H1 (cell line): ENCODE measurements around the gene ANXA9. TPM values are rescaled to one million over a fixed set of nuclear protein-coding genes. Genes with fewer than 3 reads are reported as not detected.

Experiments used
- polyA plus RNA-seq, 7 experiments: library from polyadenylated mRNA; depleted of rRNA in 3 of 7; stranded (reverse) in 5 of 7; unstranded in 2 of 7; fragments of >200 nt in 5 of 7; fragments of 200-250 nt in 2 of 7; gene quantifications; 1 replicate in 5 of 7; 2 replicates in 1 of 7; 4 replicates in 1 of 7; pipeline versions ENCODE4 v1.2.1 to v1.2.3, GENCODE V29; 2011 to 2013; ENCODE audit warnings: missing spikeins in 2 of 7, mixed read lengths in 2 of 7
- total RNA-seq: library from RNA; stranded (reverse); fragmentation: NEBNext Ultra II Directional; extraction: Animal tissue kit (Norgen Biotek cat#: 25700); gene quantifications from 2 replicates; pipeline ENCODE4 v1.2.1, GENCODE V29; 2021
- TF ChIP-seq, protein P1 (sequence below): fragments of 300-600 bp; sonication (generic); IDR thresholded peaks from 2 replicates; pipeline ENCODE4 v1.7.1; 2012; ENCODE audit warnings: low read length, moderate library complexity, mild to moderate bottlenecking, inconsistent platforms; ENCODE audit not compliant: insufficient replicate concordance

Gene ANXA9
- total and polyA plus RNA-seq, 2 of the 8 experiments (the other 6 are each of a cell fraction or from before 2014, with no cell fraction given) = 1.8 to 3.5 TPM

DNA sequence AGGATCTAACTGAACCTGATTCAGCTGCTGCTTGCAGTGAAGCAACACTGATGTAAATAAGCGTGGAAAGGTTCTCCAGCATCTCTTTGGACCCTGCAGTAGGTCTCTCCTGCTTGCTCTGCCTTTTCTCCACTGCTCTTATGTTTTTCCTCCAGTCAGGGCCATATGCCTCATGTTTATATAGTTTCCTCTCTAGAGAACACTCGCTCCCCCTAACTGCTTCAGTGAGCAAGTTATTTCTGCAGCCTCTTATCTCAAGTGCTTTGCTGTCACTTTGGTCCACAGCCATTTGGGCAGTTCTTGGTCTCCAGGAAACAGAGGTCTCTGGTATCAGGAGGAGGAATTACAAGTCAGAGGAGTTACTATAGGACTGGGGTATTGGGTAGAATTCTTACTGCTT lies 31.4 kb downstream of the ANXA9 start (continued):
- TF ChIP-seq, protein P1, sequence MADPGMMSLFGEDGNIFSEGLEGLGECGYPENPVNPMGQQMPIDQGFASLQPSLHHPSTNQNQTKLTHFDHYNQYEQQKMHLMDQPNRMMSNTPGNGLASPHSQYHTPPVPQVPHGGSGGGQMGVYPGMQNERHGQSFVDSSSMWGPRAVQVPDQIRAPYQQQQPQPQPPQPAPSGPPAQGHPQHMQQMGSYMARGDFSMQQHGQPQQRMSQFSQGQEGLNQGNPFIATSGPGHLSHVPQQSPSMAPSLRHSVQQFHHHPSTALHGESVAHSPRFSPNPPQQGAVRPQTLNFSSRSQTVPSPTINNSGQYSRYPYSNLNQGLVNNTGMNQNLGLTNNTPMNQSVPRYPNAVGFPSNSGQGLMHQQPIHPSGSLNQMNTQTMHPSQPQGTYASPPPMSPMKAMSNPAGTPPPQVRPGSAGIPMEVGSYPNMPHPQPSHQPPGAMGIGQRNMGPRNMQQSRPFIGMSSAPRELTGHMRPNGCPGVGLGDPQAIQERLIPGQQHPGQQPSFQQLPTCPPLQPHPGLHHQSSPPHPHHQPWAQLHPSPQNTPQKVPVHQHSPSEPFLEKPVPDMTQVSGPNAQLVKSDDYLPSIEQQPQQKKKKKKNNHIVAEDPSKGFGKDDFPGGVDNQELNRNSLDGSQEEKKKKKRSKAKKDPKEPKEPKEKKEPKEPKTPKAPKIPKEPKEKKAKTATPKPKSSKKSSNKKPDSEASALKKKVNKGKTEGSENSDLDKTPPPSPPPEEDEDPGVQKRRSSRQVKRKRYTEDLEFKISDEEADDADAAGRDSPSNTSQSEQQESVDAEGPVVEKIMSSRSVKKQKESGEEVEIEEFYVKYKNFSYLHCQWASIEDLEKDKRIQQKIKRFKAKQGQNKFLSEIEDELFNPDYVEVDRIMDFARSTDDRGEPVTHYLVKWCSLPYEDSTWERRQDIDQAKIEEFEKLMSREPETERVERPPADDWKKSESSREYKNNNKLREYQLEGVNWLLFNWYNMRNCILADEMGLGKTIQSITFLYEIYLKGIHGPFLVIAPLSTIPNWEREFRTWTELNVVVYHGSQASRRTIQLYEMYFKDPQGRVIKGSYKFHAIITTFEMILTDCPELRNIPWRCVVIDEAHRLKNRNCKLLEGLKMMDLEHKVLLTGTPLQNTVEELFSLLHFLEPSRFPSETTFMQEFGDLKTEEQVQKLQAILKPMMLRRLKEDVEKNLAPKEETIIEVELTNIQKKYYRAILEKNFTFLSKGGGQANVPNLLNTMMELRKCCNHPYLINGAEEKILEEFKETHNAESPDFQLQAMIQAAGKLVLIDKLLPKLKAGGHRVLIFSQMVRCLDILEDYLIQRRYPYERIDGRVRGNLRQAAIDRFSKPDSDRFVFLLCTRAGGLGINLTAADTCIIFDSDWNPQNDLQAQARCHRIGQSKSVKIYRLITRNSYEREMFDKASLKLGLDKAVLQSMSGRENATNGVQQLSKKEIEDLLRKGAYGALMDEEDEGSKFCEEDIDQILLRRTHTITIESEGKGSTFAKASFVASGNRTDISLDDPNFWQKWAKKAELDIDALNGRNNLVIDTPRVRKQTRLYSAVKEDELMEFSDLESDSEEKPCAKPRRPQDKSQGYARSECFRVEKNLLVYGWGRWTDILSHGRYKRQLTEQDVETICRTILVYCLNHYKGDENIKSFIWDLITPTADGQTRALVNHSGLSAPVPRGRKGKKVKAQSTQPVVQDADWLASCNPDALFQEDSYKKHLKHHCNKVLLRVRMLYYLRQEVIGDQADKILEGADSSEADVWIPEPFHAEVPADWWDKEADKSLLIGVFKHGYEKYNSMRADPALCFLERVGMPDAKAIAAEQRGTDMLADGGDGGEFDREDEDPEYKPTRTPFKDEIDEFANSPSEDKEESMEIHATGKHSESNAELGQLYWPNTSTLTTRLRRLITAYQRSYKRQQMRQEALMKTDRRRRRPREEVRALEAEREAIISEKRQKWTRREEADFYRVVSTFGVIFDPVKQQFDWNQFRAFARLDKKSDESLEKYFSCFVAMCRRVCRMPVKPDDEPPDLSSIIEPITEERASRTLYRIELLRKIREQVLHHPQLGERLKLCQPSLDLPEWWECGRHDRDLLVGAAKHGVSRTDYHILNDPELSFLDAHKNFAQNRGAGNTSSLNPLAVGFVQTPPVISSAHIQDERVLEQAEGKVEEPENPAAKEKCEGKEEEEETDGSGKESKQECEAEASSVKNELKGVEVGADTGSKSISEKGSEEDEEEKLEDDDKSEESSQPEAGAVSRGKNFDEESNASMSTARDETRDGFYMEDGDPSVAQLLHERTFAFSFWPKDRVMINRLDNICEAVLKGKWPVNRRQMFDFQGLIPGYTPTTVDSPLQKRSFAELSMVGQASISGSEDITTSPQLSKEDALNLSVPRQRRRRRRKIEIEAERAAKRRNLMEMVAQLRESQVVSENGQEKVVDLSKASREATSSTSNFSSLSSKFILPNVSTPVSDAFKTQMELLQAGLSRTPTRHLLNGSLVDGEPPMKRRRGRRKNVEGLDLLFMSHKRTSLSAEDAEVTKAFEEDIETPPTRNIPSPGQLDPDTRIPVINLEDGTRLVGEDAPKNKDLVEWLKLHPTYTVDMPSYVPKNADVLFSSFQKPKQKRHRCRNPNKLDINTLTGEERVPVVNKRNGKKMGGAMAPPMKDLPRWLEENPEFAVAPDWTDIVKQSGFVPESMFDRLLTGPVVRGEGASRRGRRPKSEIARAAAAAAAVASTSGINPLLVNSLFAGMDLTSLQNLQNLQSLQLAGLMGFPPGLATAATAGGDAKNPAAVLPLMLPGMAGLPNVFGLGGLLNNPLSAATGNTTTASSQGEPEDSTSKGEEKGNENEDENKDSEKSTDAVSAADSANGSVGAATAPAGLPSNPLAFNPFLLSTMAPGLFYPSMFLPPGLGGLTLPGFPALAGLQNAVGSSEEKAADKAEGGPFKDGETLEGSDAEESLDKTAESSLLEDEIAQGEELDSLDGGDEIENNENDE = no peak
